Thoracic aorta (tissue), 2 donors: ENCODE measurements around the gene KLHL20. TPM values are rescaled to one million over a fixed set of nuclear protein-coding genes. Genes with fewer than 3 reads are reported as not detected.

Source experiments
- ATAC-seq: fragments of 150-250 bp; one replicate; pipeline ENCODE4 v1.8.0; 2017; ENCODE audit warnings: low read depth; ENCODE audit not compliant: insufficient number of reproducible peaks, low FRiP score
- DNase-seq: peaks from one replicate; pipeline ENCODE4 v3.0.0-alpha.2; 2020; ENCODE audit warnings: low spot score
- H3K27ac ChIP-seq, 2 donors: fragments of 200-600 bp; sonication (generic); 1 replicate in 1 of 2; 2 replicates in 1 of 2; pipeline ENCODE4 v1.5.1; 2016; ENCODE audit warnings: mild to moderate bottlenecking in 2 of 2, moderate library complexity in 2 of 2
- H3K27me3 ChIP-seq: fragments of 200-600 bp; sonication (generic); replicated peaks from 2 replicates; pipeline ENCODE4 v1.6.0; 2016; ENCODE audit warnings: mild to moderate bottlenecking; ENCODE audit not compliant: insufficient read depth
- H3K36me3 ChIP-seq: fragments of 200-600 bp; sonication (generic); one replicate; pipeline ENCODE4 v1.5.1; 2016
- H3K4me1 ChIP-seq, 2 donors: fragments of 200-600 bp; sonication (generic); 1 replicate in 1 of 2; 2 replicates in 1 of 2; pipeline versions ENCODE4 v1.5.1 to v1.6.0; 2016; ENCODE audit warnings: low read depth in 2 of 2, mild to moderate bottlenecking in 1 of 2; ENCODE audit not compliant: control insufficient read depth in 1 of 2
- H3K4me3 ChIP-seq: fragments of 200-600 bp; sonication (generic); 2 replicates; pipeline ENCODE4 v1.5.1; 2016; ENCODE audit warnings: mild to moderate bottlenecking
- H3K9me3 ChIP-seq: fragments of 200-600 bp; sonication (generic); 2 replicates; pipeline ENCODE4 v1.5.1; 2016
- CTCF ChIP-seq: fragments of 200-600 bp; sonication (generic); IDR thresholded peaks from one replicate; pipeline ENCODE4 v1.5.1; 2019; ENCODE audit warnings: antibody characterized with exemption
- total RNA-seq, 2 donors: library from RNA; depleted of rRNA; stranded (reverse); fragments of >200 nt; gene quantifications; one replicate each; pipeline versions ENCODE4 v1.1.0 to v1.2.3, GENCODE V29; 2016

Gene KLHL20
- total RNA-seq, 2 donors from 2014 or later, result 21.1 to 75.8 TPM

DNA sequence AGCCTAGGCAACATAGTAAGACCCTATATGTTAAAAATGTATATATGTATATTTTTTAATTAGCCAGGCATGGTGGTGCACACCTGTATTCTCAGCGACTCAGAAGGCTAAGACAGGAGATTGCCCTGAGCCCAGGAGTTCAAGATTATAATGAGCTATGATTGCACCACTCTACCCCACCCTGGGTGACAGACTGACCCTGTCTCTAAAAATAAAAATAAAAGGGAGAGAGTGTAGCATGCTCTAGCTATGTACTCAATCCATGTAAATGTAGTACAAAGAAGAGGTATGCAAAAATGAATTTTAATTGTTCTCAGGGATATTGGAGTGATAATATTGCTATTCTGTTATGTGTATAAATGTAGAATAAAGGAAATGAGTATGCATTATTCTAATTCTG lies 56.8 kb downstream of the KLHL20 start:
- Histone ChIP-seq H3K4me1 (peaks cover 0 to 5% of the 10 kb centered on the region in 2 donors), H3K27ac (no peak overlapping the region), H3K27me3 (no peaks in the 10 kb centered on the region), H3K9me3 (no peaks in the 10 kb centered on the region), H3K4me3 (no peak overlapping the region), H3K36me3 (peaks cover 10% of the 10 kb centered on the region)
- no peak for ATAC-seq
- no peak for TF ChIP-seq CTCF
- DNase-seq, result no peak

- H3K4me1 ChIP-seq, result peaks cover 0 to 5% of the 10 kb centered on the region in 2 donors
- TF ChIP-seq CTCF, result no peak
- no peak overlapping the region for H3K27ac ChIP-seq
- ATAC-seq, result no peak
- no peaks in the 10 kb centered on the region for H3K9me3 ChIP-seq
- H3K4me3 ChIP-seq, result no peak overlapping the region
- H3K36me3 ChIP-seq, result peaks cover 9% of the 10 kb centered on the region
- DNase-seq, result no peak
- no peaks in the 10 kb centered on the region for H3K27me3 ChIP-seq
Observed at GRCh38 chr1:173775578-173776226, 60.9 kb downstream of the KLHL20 start.

DNA sequence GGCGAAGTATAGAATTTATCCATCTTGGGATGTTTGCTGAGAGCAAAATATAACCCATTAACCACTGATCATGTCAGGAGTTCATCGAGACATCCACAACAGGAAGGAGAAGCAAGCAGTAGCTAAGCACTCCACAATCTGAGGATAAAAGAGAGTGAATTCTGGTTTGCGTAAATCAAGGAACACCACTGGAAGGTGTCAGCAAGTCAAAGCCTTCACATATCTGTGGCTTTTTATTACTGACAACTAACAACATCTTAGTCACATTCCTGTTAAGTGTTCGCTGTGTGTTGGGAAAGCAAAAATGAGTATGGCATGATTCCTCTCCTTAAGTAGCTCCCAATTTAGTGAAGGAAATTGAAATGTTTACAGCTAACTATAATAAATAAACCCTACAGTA lies 65.2 kb downstream of the KLHL20 start:
- no peak for ATAC-seq
- no peaks in the 10 kb centered on the region for H3K9me3 ChIP-seq
- DNase-seq, result no peak
- no peak overlapping the region for H3K27ac ChIP-seq
- TF ChIP-seq CTCF, result no peak
- H3K36me3 ChIP-seq, result peaks cover 34% of the 10 kb centered on the region
- no peaks in the 10 kb centered on the region for H3K27me3 ChIP-seq
- no peak overlapping the region for H3K4me3 ChIP-seq
- no peaks in the 10 kb centered on the region for H3K4me1 ChIP-seq

DNA sequence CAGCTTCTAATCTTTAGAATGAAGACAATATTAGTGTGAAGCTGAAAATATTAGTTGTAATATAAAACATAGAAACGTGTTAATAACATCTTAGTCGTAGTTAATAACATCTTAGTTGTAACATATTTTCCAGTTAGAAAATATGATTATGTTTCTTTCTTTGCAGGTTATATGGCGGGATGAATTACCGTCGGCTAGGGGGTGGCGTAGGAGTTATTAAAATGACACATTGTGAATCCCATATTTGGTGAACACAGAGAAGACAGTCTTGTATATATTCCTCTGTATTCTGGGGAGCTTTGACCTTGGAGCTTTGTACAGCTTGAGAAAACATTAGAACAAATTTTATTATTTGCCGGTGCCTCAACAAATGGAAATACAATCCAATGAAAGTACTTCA lies 70.2 kb downstream of the KLHL20 start:
- no peaks in the 10 kb centered on the region for H3K9me3 ChIP-seq
- no peak for TF ChIP-seq CTCF
- H3K27me3 ChIP-seq, result no peaks in the 10 kb centered on the region
- no peak overlapping the region for H3K27ac ChIP-seq
- DNase-seq (no peak), ATAC-seq (no peak)
- peaks cover 28% of the 10 kb centered on the region for H3K36me3 ChIP-seq
- H3K4me3 ChIP-seq, result no peak overlapping the region
- no peaks in the 10 kb centered on the region for H3K4me1 ChIP-seq

DNA sequence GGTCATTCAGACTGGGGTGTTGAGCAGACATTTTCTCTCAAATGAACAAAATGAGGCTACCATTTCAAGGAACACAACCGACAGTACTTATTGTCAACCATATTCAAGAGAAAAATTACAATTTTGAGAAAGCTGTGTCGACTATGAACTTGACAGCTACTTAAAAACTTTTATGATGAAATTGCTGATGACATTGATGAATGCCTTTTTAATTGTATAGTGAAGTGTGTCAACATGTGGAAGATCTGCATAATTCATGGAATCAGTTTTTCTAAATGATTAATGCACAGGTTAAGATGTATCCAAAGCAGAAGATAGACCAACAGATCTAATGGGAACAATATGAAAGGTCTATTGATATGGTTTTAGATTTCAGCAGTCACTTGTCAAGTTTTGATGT lies 75.1 kb downstream of the KLHL20 start:
- no peak for DNase-seq
- H3K4me1 ChIP-seq, result no peaks in the 10 kb centered on the region
- H3K9me3 ChIP-seq, result no peaks in the 10 kb centered on the region
- no peak for ATAC-seq
- no peaks in the 10 kb centered on the region for H3K27me3 ChIP-seq
- no peak for TF ChIP-seq CTCF
- peaks cover 4% of the 10 kb centered on the region for H3K36me3 ChIP-seq
- H3K27ac ChIP-seq, result no peak overlapping the region
- no peak overlapping the region for H3K4me3 ChIP-seq
